Stimulated activated CD4-positive, alpha-beta T cell treated with anti-CD3 and anti-CD28 coated beads, Interleukin-4, amount 100 ng/mL, for 4 hours (primary cell): ENCODE results near the gene CNTN5.

Experiments used
- DNase-seq, 2 experiments: peaks; one replicate each; pipeline ENCODE4 v3.0.0-alpha.2; 2020

Gene CNTN5

GRCh38 chr11:99410636-99411035, 389.9 kb downstream of the CNTN5 start:
- no peak for DNase-seq

- no peak for DNase-seq
Observed at GRCh38 chr11:99418927-99419720, 398.4 kb downstream of the CNTN5 start.

- DNase-seq: no peak
Observed at GRCh38 chr11:99419991-99420390, 399.2 kb downstream of the CNTN5 start.

GRCh38 chr11:99422581-99423427, 402.1 kb downstream of the CNTN5 start:
- DNase-seq: no peak

GRCh38 chr11:99423428-99423983, 402.8 kb downstream of the CNTN5 start:
- DNase-seq: no peak

GRCh38 chr11:99424313-99425084, 403.8 kb downstream of the CNTN5 start:
- no peak for DNase-seq

- DNase-seq: no peak
Observed at GRCh38 chr11:99425596-99425995, 404.8 kb downstream of the CNTN5 start.

GRCh38 chr11:99432677-99433076, 411.9 kb downstream of the CNTN5 start:
- no peak for DNase-seq

GRCh38 chr11:99443276-99443675, 422.5 kb downstream of the CNTN5 start:
- DNase-seq: no peak

- DNase-seq: no peak
Observed at GRCh38 chr11:99446400-99446799, 425.7 kb downstream of the CNTN5 start.

GRCh38 chr11:99449345-99449744, 428.6 kb downstream of the CNTN5 start:
- no peak for DNase-seq

GRCh38 chr11:99452075-99452474, 431.3 kb downstream of the CNTN5 start:
- DNase-seq: no peak

GRCh38 chr11:99461913-99462312, 441.2 kb downstream of the CNTN5 start:
- no peak for DNase-seq

GRCh38 chr11:99464985-99465384, 444.2 kb downstream of the CNTN5 start:
- no peak for DNase-seq

- no peak for DNase-seq
Observed at GRCh38 chr11:99489581-99489980, 468.8 kb downstream of the CNTN5 start.

- DNase-seq: no peak
Observed at GRCh38 chr11:99494065-99494464, 473.3 kb downstream of the CNTN5 start.

GRCh38 chr11:99501655-99502054, 480.9 kb downstream of the CNTN5 start:
- DNase-seq: no peak

- DNase-seq: no peak
Observed at GRCh38 chr11:99505316-99505715, 484.6 kb downstream of the CNTN5 start.

GRCh38 chr11:99505831-99506230, 485.1 kb downstream of the CNTN5 start:
- no peak for DNase-seq

- DNase-seq: no peak
Observed at GRCh38 chr11:99509863-99510262, 489.1 kb downstream of the CNTN5 start.

GRCh38 chr11:99513368-99513767, 492.6 kb downstream of the CNTN5 start:
- no peak for DNase-seq

- DNase-seq: no peak
Observed at GRCh38 chr11:99519095-99519494, 498.3 kb downstream of the CNTN5 start.
